ENCODE results near the gene SORL1. TPM values are rescaled to one million over a fixed set of nuclear protein-coding genes. Genes with fewer than 3 reads are reported as not detected.
A peak's percentile ranks its signal among the peaks of the same experiment; 100 is the strongest.

SORL1 gene
- total and polyA plus RNA-seq, 2 of the 8 experiments (the other 6 are each of a cell fraction or from before 2014, with no cell fraction given), result 38.1 to 65.5 TPM

GRCh38 chr11:121418625-121419114, 33.4 kb upstream of the SORL1 start:
- no peak overlapping the region for H2AK5ac ChIP-seq (ENCODE audit: low read depth, low read length)
- no peak overlapping the region for H4K5ac ChIP-seq (ENCODE audit: insufficient read length, low read depth, low read length)
- no peak overlapping the region for H3K56ac ChIP-seq (replicated peaks; ENCODE audit: insufficient read length, low read depth, low read length)
- H2BK5ac ChIP-seq (ENCODE audit: low read depth, low read length), result peak overlapping the region; percentile 69; the same call in 1 of the 2 replicates
- H4K20me1 ChIP-seq (replicated peaks in 1 of 2; ENCODE audit: control insufficient read depth in 1 of 2, insufficient read depth in 2 of 2, low read length in 2 of 2), result no peaks in the 10 kb centered on the region
- no peak overlapping the region for H3K9ac ChIP-seq (replicated peaks in 1 of 4; ENCODE audit: extremely low read depth in 1 of 4, low read depth in 3 of 4, low read length in 3 of 4)
- H3K9me3 ChIP-seq (ENCODE audit: insufficient read depth in 2 of 2, low read depth in 1 of 2, low read length in 1 of 2), result no peaks in the 10 kb centered on the region
- no peak overlapping the region for H4K91ac ChIP-seq (replicated peaks; ENCODE audit: insufficient read length, low read length)
- H3K4me3 ChIP-seq (ENCODE audit: extremely low read depth in 1 of 4, insufficient read depth in 2 of 4, low read depth in 3 of 4, low read length in 4 of 4), result no peak overlapping the region
- no peaks in the 10 kb centered on the region for H3K79me1 ChIP-seq (ENCODE audit: low read depth, low read length)
- no peak overlapping the region for H3K27ac ChIP-seq (ENCODE audit: low read depth, low read length)
- no peaks in the 10 kb centered on the region for H3K79me2 ChIP-seq (ENCODE audit: control insufficient read depth in 1 of 2, insufficient read depth in 2 of 2, low read length in 2 of 2)
- H3K4me1 ChIP-seq (replicated peaks in 1 of 4; ENCODE audit: control insufficient read depth in 3 of 4, insufficient read depth in 4 of 4, low read length in 3 of 4), result peaks cover 0 to 4% (median 0%) of the 10 kb centered on the region in 4 experiments; a peak in 2 of 7 replicates
- H2BK20ac ChIP-seq (ENCODE audit: low read length), result peak overlapping the region; percentile 63; the same call in 1 of the 2 replicates
- DNase-seq (ENCODE audit: low read depth in 1 of 2, low spot score in 2 of 2), result no peak
- ChIA-PET CTCF (ENCODE audit: partially characterized antibody) (interaction anchor here (1.0 to 1.1 kb wide), 2 partner anchors 98 to 173 kb away, joined by 3 to 4 read pairs; no protein-coding TSS in a partner anchor), POLR2A (ENCODE audit: partially characterized antibody) (no interaction called here)
- no peak overlapping the region for H2AFZ ChIP-seq (ENCODE audit: low read length)
- no peaks in the 10 kb centered on the region for H3K23me2 ChIP-seq (ENCODE audit: low read depth, low read length)
- H3K23ac ChIP-seq (ENCODE audit: insufficient read length), result no peak overlapping the region
- peak overlapping the region; percentile 31; the same call in 1 of the 2 replicates for H2BK12ac ChIP-seq (ENCODE audit: low read depth, low read length)
- 91% methylated on average over 7 of the region's 7 CpGs; no CpG with 5 or more reads in 1 of the 2 experiments for WGBS, 2 experiments (ENCODE audit: extremely low coverage in 1 of 2, insufficient coverage in 1 of 2, insufficient read length in 1 of 2, insufficient replicate concordance in 2 of 2, low coverage in 1 of 2, low lambda C conversion rate in 2 of 2, missing lambda C conversion rate in 1 of 2)
- H2BK15ac ChIP-seq (ENCODE audit: low read length), result 0 out of 2 replicates have a peak overlapping the region, but pooled peaks have one; percentile 31
- H4K8ac ChIP-seq (ENCODE audit: extremely low read depth, insufficient read depth, low read length), result no peak overlapping the region
- H3K27me3 ChIP-seq (replicated peaks in 1 of 4; ENCODE audit: control insufficient read depth in 3 of 4, extremely low read depth in 1 of 4, insufficient read depth in 3 of 4, low read length in 3 of 4), result no peaks in the 10 kb centered on the region
- no peak overlapping the region for H3K14ac ChIP-seq (ENCODE audit: insufficient read length)
- FAIRE-seq, result no peak
- H3K36me3 ChIP-seq (ENCODE audit: control insufficient read depth in 2 of 4, insufficient read depth in 4 of 4, low read length in 3 of 4), result no peaks in the 10 kb centered on the region
- H3K4me2 ChIP-seq (ENCODE audit: insufficient read depth in 1 of 2, low read depth in 2 of 2, low read length in 2 of 2), result no peak overlapping the region
- no peak overlapping the region for H2BK120ac ChIP-seq (replicated peaks; ENCODE audit: low read depth, low read length)
- H3K18ac ChIP-seq (ENCODE audit: extremely low read depth, low read length), result no peak overlapping the region
- H3K4ac ChIP-seq (replicated peaks; ENCODE audit: insufficient read length, low read depth, low read length), result no peak overlapping the region

Measured in H1 (cell line).